Measurements from ENCODE around the gene UGT1A6.

The UGT1A6 gene

GRCh38 chr2:233800208-233800607, 107.5 kb downstream of the UGT1A6 start:
- TF ChIP-seq RAD21 (IDR thresholded peaks at IDR 0.05; ENCODE audit: low read depth) (no peak), USF1 (IDR thresholded peaks at IDR 0.05) (no peak), CEBPB (IDR thresholded peaks at IDR 0.05) (no peak), EP300 (IDR thresholded peaks at IDR 0.05; ENCODE audit: borderline replicate concordance) (no peak), EGR1 (IDR thresholded peaks at IDR 0.05) (no peak), CREB1 (IDR thresholded peaks at IDR 0.05; ENCODE audit: low read depth) (no peak), YY1 (IDR thresholded peaks at IDR 0.05; ENCODE audit: low read depth) (no peak), TAF1 (IDR thresholded peaks at IDR 0.05; ENCODE audit: low read depth) (no peak), REST (IDR thresholded peaks at IDR 0.05; ENCODE audit: low read depth) (no peak), TEAD4 (IDR thresholded peaks at IDR 0.05) (no peak), NFIC (IDR thresholded peaks at IDR 0.05) (no peak), FOXM1 (IDR thresholded peaks at IDR 0.05; ENCODE audit: borderline replicate concordance, low read depth) (no peak), TCF12 (IDR thresholded peaks at IDR 0.05; ENCODE audit: low read depth) (no peak), ZBTB7A (IDR thresholded peaks at IDR 0.05; ENCODE audit: low read depth) (no peak), MAX (IDR thresholded peaks at IDR 0.05) (no peak)

- TF ChIP-seq TAF1 (IDR thresholded peaks at IDR 0.05; ENCODE audit: low read depth) (no peak), CREB1 (IDR thresholded peaks at IDR 0.05; ENCODE audit: low read depth) (no peak), TCF12 (IDR thresholded peaks at IDR 0.05; ENCODE audit: low read depth) (no peak), YY1 (IDR thresholded peaks at IDR 0.05; ENCODE audit: low read depth) (no peak), CEBPB (IDR thresholded peaks at IDR 0.05) (no peak), EP300 (IDR thresholded peaks at IDR 0.05; ENCODE audit: borderline replicate concordance) (no peak), NFIC (IDR thresholded peaks at IDR 0.05) (no peak), MAX (IDR thresholded peaks at IDR 0.05) (no peak), REST (IDR thresholded peaks at IDR 0.05; ENCODE audit: low read depth) (no peak), RAD21 (IDR thresholded peaks at IDR 0.05; ENCODE audit: low read depth) (no peak), FOXM1 (IDR thresholded peaks at IDR 0.05; ENCODE audit: borderline replicate concordance, low read depth) (no peak), EGR1 (IDR thresholded peaks at IDR 0.05) (no peak), ZBTB7A (IDR thresholded peaks at IDR 0.05; ENCODE audit: low read depth) (no peak), USF1 (IDR thresholded peaks at IDR 0.05) (no peak), TEAD4 (IDR thresholded peaks at IDR 0.05) (no peak)
Measured at GRCh38 chr2:233801357-233802131, 108.9 kb downstream of the UGT1A6 start.

GRCh38 chr2:233802132-233802815, 109.6 kb downstream of the UGT1A6 start:
- TF ChIP-seq TCF12 (IDR thresholded peaks at IDR 0.05; ENCODE audit: low read depth), result no peak
- no peak for TF ChIP-seq TAF1 (IDR thresholded peaks at IDR 0.05; ENCODE audit: low read depth)
- TF ChIP-seq NFIC (IDR thresholded peaks at IDR 0.05), result no peak
- TF ChIP-seq REST (IDR thresholded peaks at IDR 0.05; ENCODE audit: low read depth), result no peak
- no peak for TF ChIP-seq RAD21 (IDR thresholded peaks at IDR 0.05; ENCODE audit: low read depth)
